ENCODE results near the gene TAS2R13. TPM values are rescaled to one million over a fixed set of nuclear protein-coding genes. Genes with fewer than 3 reads are reported as not detected.

The TAS2R13 gene
- total and polyA plus RNA-seq, 2 of the 4 experiments (the other 2 are of a cell fraction) = 0.03 to 0.90 TPM

- TF ChIP-seq MAZ (IDR thresholded peaks at IDR 0.05; ENCODE audit: borderline replicate concordance, low read depth, low read length) = no peak
Measured at GRCh38 chr12:10909462-10909861, at the start of gene TAS2R13 (continued).

GRCh38 chr12:10957741-10958140, 48.4 kb upstream of the TAS2R13 start:
- Histone ChIP-seq H3K79me1 (ENCODE audit: low read depth in 1 of 2, low read length in 2 of 2) (peaks cover 8 to 9% of the 10 kb centered on the region in 2 experiments; a peak in 3 of 4 replicates), H3K4me3 (ENCODE audit: insufficient read depth, low read depth, low read length) (no peak overlapping the region), H4K91ac (ENCODE audit: insufficient read depth, low read depth, low read length) (no peak overlapping the region), H2BK120ac (ENCODE audit: low read depth, low read length) (no peak overlapping the region), H4K8ac (ENCODE audit: low read depth in 2 of 2, low read length in 2 of 2) (no peak overlapping the region), H2BK15ac (ENCODE audit: low read depth, low read length) (no peak overlapping the region), H3K18ac (ENCODE audit: low read depth, low read length) (no peak overlapping the region), H3K27ac (ENCODE audit: insufficient read depth, low read length) (no peak overlapping the region), H2AFZ (replicated peaks; ENCODE audit: low read length, poor library complexity) (no peak overlapping the region), H2BK20ac (ENCODE audit: low read depth, low read length) (no peak overlapping the region), H4K20me1 (ENCODE audit: insufficient read depth, low read length) (no peaks in the 10 kb centered on the region), H3K14ac (replicated peaks; ENCODE audit: low read depth, low read length) (no peak overlapping the region), H3K4me2 (ENCODE audit: low read depth, low read length) (no peak overlapping the region), H4K5ac (ENCODE audit: low read depth, low read length) (no peak overlapping the region), H3K9me3 (ENCODE audit: control insufficient read depth, insufficient read depth, low read length) (no peaks in the 10 kb centered on the region; the same call in 1 of the 2 replicates), H2BK5ac (ENCODE audit: low read depth, low read length, poor library complexity, severe bottlenecking) (no peak overlapping the region), H2AK5ac (ENCODE audit: low read depth, low read length) (no peak overlapping the region), H3K36me3 (ENCODE audit: control insufficient read depth, insufficient read depth, low read length) (no peaks in the 10 kb centered on the region), H3K56ac (ENCODE audit: extremely low read depth, insufficient read depth, low read length) (no peak overlapping the region), H3K27me3 (ENCODE audit: control insufficient read depth, insufficient read depth, low read length) (no peaks in the 10 kb centered on the region), H3K4ac (ENCODE audit: low read depth, low read length) (no peak overlapping the region), H3K4me1 (ENCODE audit: control insufficient read depth, insufficient read depth, low read length) (peaks cover 2% of the 10 kb centered on the region; the same call in 1 of the 2 replicates), H3K9ac (ENCODE audit: low read depth, low read length) (no peak overlapping the region), H3K23ac (ENCODE audit: low read depth, low read length) (no peak overlapping the region), H2AK9ac (replicated peaks; ENCODE audit: low read depth, low read length, poor library complexity) (no peak overlapping the region), H3K9me1 (ENCODE audit: insufficient read depth, low read length) (no peaks in the 10 kb centered on the region)
- dilution Hi-C loops (cut with HindIII; ENCODE audit: low sequenced_read_pairs, unreplicated experiment) = no loop called here
- no peak for ATAC-seq (ENCODE audit: low read depth)
- intact Hi-C loops (cut with micrococcal nuclease) = no loop called here
- POLR2A ChIA-PET (ENCODE audit: unreplicated experiment) = no interaction called here
- in situ Hi-C loops (cut with MboI; ENCODE audit: low sequenced_read_pairs) = no loop called here
- CTCF ChIA-PET = no interaction called here
- no peak for TF ChIP-seq SMC3 (IDR thresholded peaks at IDR 0.05; ENCODE audit: low read depth, low read length)
- TF ChIP-seq MAFK (IDR thresholded peaks at IDR 0.05; ENCODE audit: low read depth, low read length) = no peak
- no peak for TF ChIP-seq RFX5 (IDR thresholded peaks at IDR 0.05; ENCODE audit: low read depth, low read length)
- BruUV-seq (replicated peaks) = no TSS peak
- no peak for DNase-seq

Data from IMR-90 (cell line).